A673 (cell line): Measurements from ENCODE around the gene HDAC7. TPM values are rescaled to one million over a fixed set of nuclear protein-coding genes. Genes with fewer than 3 reads are reported as not detected.
A peak's percentile ranks its signal among the peaks of the same experiment; 100 is the strongest.

Experiments used
- BruUV-seq: library from RNA; stranded (reverse); fragments of 400-500 nt; replicated peaks from 2 replicates; lab custom pipeline; 2021; lab: Mats Ljungman, UMichigan
- CTCF ChIA-PET: fragments of 300-600 bp; sonication (Branson Sonifier 250); formaldehyde crosslinking; loops from one replicate; lab custom pipeline; 2022; ENCODE audit warnings: antibody characterized with exemption; lab: Charles Lee
- POLR2A ChIA-PET: fragments of 300-600 bp; sonication (Branson Sonifier 250); formaldehyde crosslinking; loops from one replicate; lab custom pipeline; 2022; ENCODE audit warnings: antibody characterized with exemption; ENCODE audit not compliant: low non-redundant PET; lab: Charles Lee
- DNase-seq: peaks from one replicate; pipeline ENCODE4 v3.0.0-alpha.2; 2015; ENCODE audit warnings: low spot score
- H3K27ac ChIP-seq: fragments of 200-600 bp; sonication (generic); 2 replicates; pipeline ENCODE4 v1.5.1; 2016; ENCODE audit warnings: mixed run types, low read depth, mild to moderate bottlenecking, mixed read lengths, antibody characterized with exemption, low read length; ENCODE audit not compliant: poor library complexity, severe bottlenecking
- H3K27me3 ChIP-seq: fragments of 200-600 bp; sonication (generic); replicated peaks from 2 replicates; pipeline ENCODE4 v1.6.1; 2017; ENCODE audit warnings: mixed run types, low read depth, mild to moderate bottlenecking, mixed read lengths, antibody characterized with exemption, low read length; ENCODE audit not compliant: insufficient read depth, poor library complexity
- H3K36me3 ChIP-seq: fragments of 200-600 bp; sonication (generic); 2 replicates; pipeline ENCODE4 v1.6.1; 2016; ENCODE audit warnings: mixed run types, mild to moderate bottlenecking, mixed read lengths, antibody characterized with exemption, low read length; ENCODE audit not compliant: insufficient read depth, poor library complexity, severe bottlenecking
- H3K4me1 ChIP-seq: fragments of 200-600 bp; sonication (generic); 2 replicates; pipeline ENCODE4 v1.6.1; 2017; ENCODE audit warnings: mixed run types, mild to moderate bottlenecking, mixed read lengths, antibody characterized with exemption, low read length; ENCODE audit not compliant: insufficient read depth, poor library complexity, severe bottlenecking
- H3K4me3 ChIP-seq: fragments of 200-600 bp; sonication (generic); 2 replicates; pipeline ENCODE4 v1.5.1; 2016; ENCODE audit warnings: low read depth, mixed run types, mild to moderate bottlenecking, mixed read lengths, low read length; ENCODE audit not compliant: poor library complexity, severe bottlenecking
- H3K9me3 ChIP-seq: fragments of 200-600 bp; sonication (generic); 2 replicates; pipeline ENCODE4 v1.6.1; 2016; ENCODE audit warnings: mixed run types, low read depth, mild to moderate bottlenecking, mixed read lengths, antibody characterized with exemption, low read length; ENCODE audit not compliant: poor library complexity, severe bottlenecking
- CTCF ChIP-seq: fragments of 300-800, 200-600 bp; sonication (generic); conservative IDR thresholded peaks from 2 replicates; pipeline ENCODE4 v1.5.1; 2017; ENCODE audit warnings: low read depth, mild to moderate bottlenecking, antibody characterized with exemption, low read length, moderate library complexity, mixed read lengths
- EZH2 ChIP-seq: fragments of 200-600 bp; sonication (generic); IDR thresholded peaks from 2 replicates; pipeline ENCODE4 v1.6.1; 2017; ENCODE audit warnings: borderline replicate concordance, low read depth, mild to moderate bottlenecking, mixed read lengths, antibody characterized with exemption, low read length; ENCODE audit not compliant: poor library complexity, severe bottlenecking
- intact Hi-C: fragments of 100-400 bp; cut with micrococcal nuclease; formaldehyde crosslinking; loops from one replicate; pipeline ENCODE4 v1.10.0; 2022; ENCODE audit not compliant: unreplicated experiment
- total RNA-seq: library from RNA; stranded (reverse); gene quantifications from 2 replicates; pipeline ENCODE4 v1.2.3, GENCODE V29; 2021

HDAC7 gene
- total RNA-seq, 1 experiment from 2014 or later, result 58.9 TPM

- no peak for DNase-seq
- Histone ChIP-seq H3K27ac (no peak overlapping the region), H3K4me1 (no peaks in the 10 kb centered on the region), H3K27me3 (no peaks in the 10 kb centered on the region), H3K9me3 (no peaks in the 10 kb centered on the region), H3K4me3 (no peak overlapping the region), H3K36me3 (no peaks in the 10 kb centered on the region)
- no peak for TF ChIP-seq EZH2
- no peak for TF ChIP-seq CTCF
- CTCF ChIA-PET, result interaction anchor here (0.9 to 1.4 kb wide), 2 partner anchors 9 to 125 kb away, joined by 3 to 5 read pairs; no protein-coding TSS in a partner anchor
- POLR2A ChIA-PET, result no interaction called here
- intact Hi-C loops, result no loop called here
- BruUV-seq, result no TSS peak
Observed at GRCh38 chr12:47840571-47840970, 20.9 kb upstream of the HDAC7 start.

GRCh38 chr12:47839214-47839876, 19.6 kb upstream of the HDAC7 start:
- Histone ChIP-seq H3K36me3 (no peaks in the 10 kb centered on the region), H3K4me3 (no peak overlapping the region), H3K27me3 (no peaks in the 10 kb centered on the region), H3K9me3 (no peaks in the 10 kb centered on the region), H3K27ac (no peak overlapping the region), H3K4me1 (no peaks in the 10 kb centered on the region)
- DNase-seq, result no peak
- ChIA-PET CTCF (interaction anchor here (0.8 to 2.5 kb wide), 23 partner anchors 10 to 807 kb away, joined by 3 to 15 read pairs (median 5); partner anchors contain the start of genes HDAC7, RPAP3 and SLC48A1), POLR2A (interaction anchor here (0.6 kb wide), 1 partner anchor 757 kb away, joined by 3 read pairs; no protein-coding TSS in a partner anchor)
- no TSS peak for BruUV-seq
- TF ChIP-seq EZH2, result no peak
- intact Hi-C loops, result loop anchor here (2.0 to 5.0 kb wide), 2 partner anchors 61 to 187 kb away; no protein-coding TSS in a partner anchor

GRCh38 chr12:47838286-47838931, 18.7 kb upstream of the HDAC7 start:
- no peaks in the 10 kb centered on the region for H3K36me3 ChIP-seq
- ChIA-PET POLR2A (interaction anchor here (0.6 kb wide), 1 partner anchor 756 kb away, joined by 3 read pairs; no protein-coding TSS in a partner anchor), CTCF (interaction anchor here (0.7 to 2.5 kb wide), 28 partner anchors 8 to 806 kb away, joined by 3 to 15 read pairs (median 5); partner anchors contain the start of genes HDAC7, RAPGEF3, RPAP3 and SLC48A1)
- no peak overlapping the region for H3K4me3 ChIP-seq
- intact Hi-C loops, result loop anchor here (1.0 to 5.0 kb wide), 4 partner anchors 41 to 186 kb away; no protein-coding TSS in a partner anchor
- no peaks in the 10 kb centered on the region for H3K27me3 ChIP-seq
- no peaks in the 10 kb centered on the region for H3K4me1 ChIP-seq
- no TSS peak for BruUV-seq
- no peak for TF ChIP-seq EZH2
- TF ChIP-seq CTCF, result peak; percentile 62
- DNase-seq, result peak; percentile 70
- H3K27ac ChIP-seq, result no peak overlapping the region
- no peaks in the 10 kb centered on the region for H3K9me3 ChIP-seq
